Measurements from ENCODE around the gene CRACR2B. TPM values are rescaled to one million over a fixed set of nuclear protein-coding genes. Genes with fewer than 3 reads are reported as not detected.

The CRACR2B gene
- total and polyA plus RNA-seq, 2 donors from 2014 or later, result 16.5 to 22.6 TPM

DNA sequence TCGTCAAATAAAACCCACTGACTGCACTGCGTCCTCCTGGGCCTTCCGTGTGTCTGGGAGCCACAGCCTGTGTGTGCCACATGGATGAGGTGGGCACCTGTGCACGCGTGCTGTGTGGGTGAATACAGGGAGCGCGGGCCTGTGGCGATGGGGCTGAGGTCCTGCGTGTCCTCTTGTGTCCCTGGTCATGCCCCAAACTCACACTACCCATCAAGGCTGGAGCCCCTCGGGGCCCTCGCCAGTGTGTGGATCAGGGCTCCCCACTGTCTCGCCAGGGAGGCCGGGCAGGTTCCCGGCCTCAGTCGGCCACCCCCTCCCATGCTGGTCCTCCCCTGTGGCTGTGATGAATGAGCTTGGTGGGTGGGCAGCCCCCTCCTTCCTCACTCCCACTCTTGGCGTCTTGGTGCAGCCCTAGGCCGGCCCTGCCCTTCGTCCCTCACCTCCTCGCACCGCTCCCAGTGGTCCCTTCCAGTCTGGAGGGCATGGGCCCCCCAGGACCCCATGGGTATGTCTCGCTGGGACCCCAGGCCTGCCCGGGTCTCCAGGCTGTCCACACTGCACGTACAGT is 4.3 kb downstream of the CRACR2B start:
- Histone ChIP-seq H3K27ac (ENCODE audit: low read depth in 2 of 2, low read length in 2 of 2) (peak overlapping the region in 1 of 2 donors; percentile 72), H3K27me3 (ENCODE audit: control insufficient read depth, insufficient read depth, low read length) (no peaks in the 10 kb centered on the region), H3K9ac (ENCODE audit: low read length in 3 of 3) (peak overlapping the region in 2 of 3 donors; percentile 40 to 41), H3K4me3 (ENCODE audit: low read length in 3 of 3) (peak overlapping the region in 2 of 3 donors; percentile 16 to 51), H3K9me3 (ENCODE audit: control insufficient read depth in 2 of 3, insufficient read depth in 1 of 3, low read length in 3 of 3) (no peaks in the 10 kb centered on the region), H3K36me3 (ENCODE audit: control insufficient read depth in 2 of 3, insufficient read depth in 3 of 3, low read length in 3 of 3) (peaks cover 0 to 4% (median 3%) of the 10 kb centered on the region in 3 donors), H3K4me1 (ENCODE audit: control insufficient read depth in 2 of 3, insufficient read depth in 2 of 3, low read depth in 1 of 3, low read length in 3 of 3) (peaks cover 0 to 61% (median 22%) of the 10 kb centered on the region in 3 donors)
- intact Hi-C loops (cut with DNase I), result no loop called here
- peak in 1 of 5 donors; percentile 80 for DNase-seq
- FAIRE-seq, result no peak
- no peak for TF ChIP-seq CTCF (IDR thresholded peaks at IDR 0.05; ENCODE audit: borderline replicate concordance, extremely low read depth, insufficient read depth)

DNA sequence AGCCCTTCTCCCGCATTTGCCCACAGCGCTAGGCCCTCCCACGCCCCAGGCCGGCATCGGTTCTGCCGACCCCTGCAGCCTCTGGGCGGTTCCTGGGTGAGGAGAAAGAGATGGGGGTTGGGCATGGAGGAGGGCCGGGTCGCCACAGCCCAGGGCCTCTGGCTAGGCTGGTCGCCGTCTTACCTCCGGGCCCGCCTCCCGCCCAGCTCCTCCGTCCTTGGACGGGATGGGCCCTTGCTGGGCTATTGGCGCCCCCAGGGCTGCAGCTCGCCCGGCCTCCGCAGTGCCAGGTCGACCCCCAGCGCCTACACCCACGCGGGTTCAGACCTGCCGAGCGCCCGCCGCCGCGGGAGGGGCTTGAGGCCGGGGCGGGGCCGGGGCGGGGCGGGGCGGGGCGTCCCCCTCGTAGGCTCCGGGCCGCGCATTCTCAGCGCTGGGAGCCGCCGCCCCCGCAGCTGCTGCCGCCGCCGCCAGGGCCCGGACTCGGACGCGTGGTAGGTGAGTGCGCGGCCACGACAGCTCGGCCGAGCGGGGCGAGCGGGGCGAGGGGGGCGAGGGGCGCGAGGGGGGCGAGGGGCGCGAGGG is 4.9 kb downstream of the CRACR2B start, which contains the start of gene CD151:
TSS of gene CD151 (plus strand) at position 424 of the 585 bp plus-strand sequence. CDS start 3,118 bp downstream, outside the sequence.
- no peaks in the 10 kb centered on the region for H3K27me3 ChIP-seq (ENCODE audit: control insufficient read depth, insufficient read depth, low read length)
- H3K4me3 ChIP-seq (ENCODE audit: low read length in 3 of 3), result peak within 1 kb of the TSS; percentile 39 to 59 (median 46)
- FAIRE-seq (no peak), DNase-seq (peak in 4 of 5 donors; percentile 72 to 90 (median 80))
- H3K27ac ChIP-seq (ENCODE audit: low read depth in 2 of 2, low read length in 2 of 2), result peak within 1 kb of the TSS; percentile 85 to 93
- peaks cover 0 to 10% (median 7%) of the 10 kb centered on the region in 3 donors for H3K36me3 ChIP-seq (ENCODE audit: control insufficient read depth in 2 of 3, insufficient read depth in 3 of 3, low read length in 3 of 3)
- TF ChIP-seq CTCF (IDR thresholded peaks at IDR 0.05; ENCODE audit: borderline replicate concordance, extremely low read depth, insufficient read depth), result no peak
- H3K4me1 ChIP-seq (ENCODE audit: control insufficient read depth in 2 of 3, insufficient read depth in 2 of 3, low read depth in 1 of 3, low read length in 3 of 3), result peaks cover 0 to 59% (median 19%) of the 10 kb centered on the region in 3 donors
- intact Hi-C loops (cut with DNase I), result no loop called here
- H3K9me3 ChIP-seq (ENCODE audit: control insufficient read depth in 2 of 3, insufficient read depth in 1 of 3, low read length in 3 of 3), result no peaks in the 10 kb centered on the region
- peak within 1 kb of the TSS; percentile 22 to 80 (median 48) for H3K9ac ChIP-seq (ENCODE audit: low read length in 3 of 3)

DNA sequence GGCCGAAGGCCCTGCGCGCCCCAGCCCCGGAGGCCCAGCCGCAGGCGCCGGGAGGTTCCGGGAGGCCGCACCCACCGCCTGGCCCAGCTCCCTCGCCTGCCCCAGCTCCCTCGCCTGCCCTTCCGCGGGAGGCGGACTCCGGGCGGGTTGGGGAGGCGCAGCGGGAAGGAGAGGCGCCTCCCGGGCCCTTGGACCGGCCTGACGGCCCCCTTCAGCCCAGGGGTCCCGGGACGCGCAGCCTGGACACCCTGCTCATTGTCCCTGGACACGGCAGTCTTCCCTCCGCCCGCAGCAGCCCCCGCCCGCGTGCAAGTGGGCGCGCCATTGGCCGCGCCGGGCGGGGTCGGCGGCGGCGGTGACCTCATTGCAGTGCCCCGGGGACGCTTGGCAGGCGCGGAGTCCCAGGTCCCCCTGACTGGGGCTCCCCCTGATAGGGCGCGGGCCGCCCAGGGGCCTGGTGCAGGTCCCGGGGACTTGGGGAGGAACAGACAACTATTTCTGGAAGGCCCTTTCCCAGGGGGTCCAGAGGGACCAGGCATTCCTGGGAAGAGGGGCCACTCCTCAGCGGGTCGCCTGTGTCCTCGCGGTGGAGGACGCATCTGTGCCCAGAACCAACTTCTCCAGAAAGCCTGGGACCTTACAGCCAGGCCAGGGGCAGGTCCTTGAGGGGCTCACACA is 5.5 kb downstream of the CRACR2B start:
- Histone ChIP-seq H3K36me3 (ENCODE audit: control insufficient read depth in 2 of 3, insufficient read depth in 3 of 3, low read length in 3 of 3) (peaks cover 0 to 15% (median 7%) of the 10 kb centered on the region in 3 donors), H3K9me3 (ENCODE audit: control insufficient read depth in 2 of 3, insufficient read depth in 1 of 3, low read length in 3 of 3) (no peaks in the 10 kb centered on the region), H3K4me1 (ENCODE audit: control insufficient read depth in 2 of 3, insufficient read depth in 2 of 3, low read depth in 1 of 3, low read length in 3 of 3) (peaks cover 0 to 53% (median 14%) of the 10 kb centered on the region in 3 donors), H3K27ac (ENCODE audit: low read depth in 2 of 2, low read length in 2 of 2) (peak overlapping the region; percentile 85 to 93), H3K9ac (ENCODE audit: low read length in 3 of 3) (peak overlapping the region; percentile 22 to 80 (median 48)), H3K27me3 (ENCODE audit: control insufficient read depth, insufficient read depth, low read length) (no peaks in the 10 kb centered on the region), H3K4me3 (ENCODE audit: low read length in 3 of 3) (peak overlapping the region; percentile 39 to 59 (median 46))
- FAIRE-seq (no peak), DNase-seq (peak in 3 of 5 donors; percentile 83 to 90 (median 85))
- intact Hi-C loops (cut with DNase I), result no loop called here
- no peak for TF ChIP-seq CTCF (IDR thresholded peaks at IDR 0.05; ENCODE audit: borderline replicate concordance, extremely low read depth, insufficient read depth)

All from kidney (tissue), 14 donors.